Endothelial cell of umbilical vein (primary cell): ENCODE data around the gene TSPAN4. TPM values are rescaled to one million over a fixed set of nuclear protein-coding genes. Genes with fewer than 3 reads are reported as not detected.

Source experiments
- BruUV-seq: library from RNA; stranded (reverse); fragments of 400-500 nt; replicated peaks from 2 replicates; lab custom pipeline; 2021; lab: Mats Ljungman, UMichigan
- CTCF ChIA-PET: fragments of 300-600, 350-600 bp; sonication (Branson Sonifier 250); formaldehyde crosslinking; loops from one replicate; lab custom pipeline; 2021; ENCODE audit warnings: antibody characterized with exemption, inconsistent platforms; lab: Charles Lee
- POLR2A ChIA-PET: fragments of 300-600, 350-600 bp; sonication (Branson Sonifier 250); formaldehyde crosslinking; loops from one replicate; lab custom pipeline; 2021; ENCODE audit warnings: antibody characterized with exemption, inconsistent platforms; lab: Charles Lee
- DNase-seq: peaks from one replicate; pipeline ENCODE4 v3.0.0-alpha.2; 2011; ENCODE audit warnings: low read depth, low spot score
- FAIRE-seq: peaks from 2 replicates; lab custom pipeline; 2011; peaks lifted over from hg19 to GRCh38; lab: Jason Lieb, UNC
- H2AFZ ChIP-seq: 2 replicates; pipeline ENCODE4 v1.6.0; 2012; ENCODE audit warnings: low read depth, low read length, control low read depth, inconsistent platforms
- H3K27ac ChIP-seq: 2 replicates; pipeline ENCODE4 v1.5.1; 2011; ENCODE audit warnings: low read depth, mild to moderate bottlenecking, control low read depth, low read length, moderate library complexity; ENCODE audit not compliant: insufficient read depth
- H3K27me3 ChIP-seq, 2 experiments: 2 replicates each; pipeline versions ENCODE4 v1.6.0 to v1.6.1; 2011; ENCODE audit warnings: low read length in 2 of 2, mixed read lengths in 1 of 2; ENCODE audit not compliant: control insufficient read depth in 2 of 2, insufficient read depth in 2 of 2
- H3K36me3 ChIP-seq, 2 experiments: 2 replicates in 1 of 2; 3 replicates in 1 of 2; pipeline ENCODE4 v1.5.1; 2011; ENCODE audit warnings: low read length in 2 of 2, mild to moderate bottlenecking in 1 of 2, moderate library complexity in 1 of 2; ENCODE audit not compliant: control insufficient read depth in 2 of 2, insufficient read depth in 2 of 2; ENCODE audit errors: extremely low read depth in 1 of 2
- H3K4me1 ChIP-seq: 3 replicates; pipeline ENCODE4 v1.5.1; 2011; ENCODE audit warnings: mild to moderate bottlenecking, low read length; ENCODE audit not compliant: control insufficient read depth, insufficient read depth; ENCODE audit errors: extremely low read depth
- H3K4me2 ChIP-seq: 2 replicates; pipeline ENCODE4 v1.6.1; 2011; ENCODE audit warnings: low read length, control low read depth, mixed read lengths; ENCODE audit not compliant: insufficient read depth
- H3K4me3 ChIP-seq, 3 experiments: fragments of 200-600 bp in 1 of 3; sonication (generic), shearing (Covaris generic) in 1 of 3; replicated peaks in 1 of 3; 2 replicates each; pipeline ENCODE4 v1.5.1; 2011 to 2016; ENCODE audit warnings: control low read depth in 3 of 3, low read length in 3 of 3, mild to moderate bottlenecking in 2 of 3, inconsistent platforms in 1 of 3, low read depth in 1 of 3, moderate library complexity in 1 of 3; ENCODE audit not compliant: insufficient read depth in 1 of 3
- H3K79me2 ChIP-seq: 2 replicates; pipeline ENCODE4 v1.6.0; 2012; ENCODE audit warnings: low read length, inconsistent platforms; ENCODE audit not compliant: control insufficient read depth, insufficient read depth
- H3K9ac ChIP-seq: replicated peaks from 2 replicates; pipeline ENCODE3; 2011; ENCODE audit warnings: low read length, control low read depth; ENCODE audit not compliant: insufficient read depth; ENCODE audit errors: extremely low read depth
- H3K9me1 ChIP-seq: replicated peaks from 3 replicates; pipeline ENCODE4 v1.6.0; 2011; ENCODE audit warnings: mild to moderate bottlenecking, low read length; ENCODE audit not compliant: control insufficient read depth, insufficient read depth; ENCODE audit errors: extremely low read depth
- H3K9me3 ChIP-seq: replicated peaks from 2 replicates; pipeline ENCODE4 v1.5.1; 2012; ENCODE audit warnings: low read length, inconsistent platforms; ENCODE audit not compliant: control insufficient read depth, insufficient read depth
- H4K20me1 ChIP-seq: replicated peaks from 2 replicates; pipeline ENCODE3; 2011; ENCODE audit warnings: mild to moderate bottlenecking, low read length; ENCODE audit not compliant: control insufficient read depth, insufficient read depth; ENCODE audit errors: extremely low read depth
- EZH2 ChIP-seq: IDR thresholded peaks from 2 replicates; pipeline ENCODE4 v1.6.1; 2012; ENCODE audit warnings: borderline replicate concordance, low read depth, mild to moderate bottlenecking, moderate library complexity, low read length, inconsistent platforms; ENCODE audit not compliant: severe bottlenecking
- FOS ChIP-seq: IDR thresholded peaks from 2 replicates; pipeline ENCODE4 v1.6.1; 2011; ENCODE audit warnings: mild to moderate bottlenecking, low read length, moderate library complexity, borderline replicate concordance; ENCODE audit not compliant: insufficient read depth
- GATA2 ChIP-seq: IDR thresholded peaks from 2 replicates; pipeline ENCODE4 v1.7.0; 2011; ENCODE audit warnings: low read depth, mild to moderate bottlenecking, moderate library complexity, mixed read lengths, low read length; ENCODE audit not compliant: insufficient read length, insufficient read depth
- JUN ChIP-seq: IDR thresholded peaks from 2 replicates; pipeline ENCODE4 v1.6.1; 2011; ENCODE audit warnings: borderline replicate concordance, low read depth; ENCODE audit not compliant: insufficient read length, insufficient read depth
- MYC ChIP-seq: IDR thresholded peaks from one replicate; pipeline ENCODE4 v1.6.1; 2011; ENCODE audit warnings: mild to moderate bottlenecking, low read depth, low read length
- POLR2A ChIP-seq: IDR thresholded peaks from 2 replicates; pipeline ENCODE4 v1.6.1; 2012; ENCODE audit warnings: low read depth, mild to moderate bottlenecking, control low read depth, low read length
- POLR2AphosphoS5 ChIP-seq: IDR thresholded peaks from 2 replicates; pipeline ENCODE4 v1.6.1; 2012; ENCODE audit warnings: low read depth, mild to moderate bottlenecking, control low read depth, low read length, moderate library complexity; ENCODE audit not compliant: insufficient read depth
- dilution Hi-C: fragments of 300-500 bp; cut with MboI; formaldehyde crosslinking; loops from one replicate; pipeline ENCODE4 v1.15.0; 2019; ENCODE audit warnings: low sequenced_read_pairs; ENCODE audit not compliant: extremely low pct_ligation_motif_present
- intact Hi-C: fragments of 100-400 bp; cut with micrococcal nuclease; formaldehyde crosslinking; loops from one replicate; pipeline ENCODE4 v1.10.0; 2022
- polyA plus RNA-seq, 4 experiments: library from polyadenylated mRNA; depleted of rRNA in 3 of 4; stranded (reverse) in 3 of 4; unstranded in 1 of 4; fragments of >200 nt; gene quantifications; 2 replicates each; pipeline versions ENCODE4 v1.2.1 to v1.2.3, GENCODE V29; 2011 to 2012; ENCODE audit warnings: missing spikeins in 1 of 4
- total RNA-seq: library from RNA; stranded (reverse); gene quantifications from 2 replicates; pipeline ENCODE4 v1.2.3, GENCODE V29; 2021
- TF ChIP-seq, protein P1 (sequence below), 2 donors: IDR thresholded peaks; 1 replicate in 1 of 2; 2 replicates in 1 of 2; pipeline ENCODE4 v1.5.1; 2011; ENCODE audit warnings: low read length in 2 of 2, mild to moderate bottlenecking in 2 of 2, moderate library complexity in 2 of 2, control low read depth in 1 of 2, inconsistent platforms in 1 of 2, low read depth in 1 of 2; ENCODE audit not compliant: insufficient read depth in 1 of 2; ENCODE audit errors: extremely low read depth in 1 of 2
- TF ChIP-seq, protein P2 (sequence below): IDR thresholded peaks from 2 replicates; pipeline ENCODE4 v1.6.1; 2011; ENCODE audit not compliant: insufficient read depth, insufficient read length

Gene TSPAN4
- total and polyA plus RNA-seq, 2 donors (not counting 3 experiments of a cell fraction or from before 2014, with no cell fraction given), result 114 to 199 TPM

GRCh38 chr11:833849-834311 lies 8.8 kb upstream of the TSPAN4 start:
- peak overlapping the region; percentile 50 to 70 (median 67) for H3K4me3 ChIP-seq
- peak; percentile 69 for FAIRE-seq
- H3K27me3 ChIP-seq, result no peaks in the 10 kb centered on the region
- intact Hi-C loops, result loop anchor here (2.0 kb wide), 1 partner anchor 15 kb away; the partner anchor contains the start of gene PNPLA2
- peak; percentile 38 for DNase-seq
- dilution Hi-C loops, result no loop called here
- POLR2A ChIA-PET, result interaction anchor here (0.8 to 3.3 kb wide), 4 partner anchors 10 to 37 kb away, joined by 3 to 25 read pairs (median 10); partner anchors contain the start of genes PNPLA2, POLR2L and TSPAN4
- peak overlapping the region; percentile 85 for H3K9ac ChIP-seq
- peaks cover 44% of the 10 kb centered on the region for H3K4me1 ChIP-seq
- H3K27ac ChIP-seq, result peak overlapping the region; percentile 79
- CTCF ChIA-PET, result interaction anchor here (1.3 to 2.9 kb wide), 4 partner anchors 10 to 29 kb away, joined by 3 to 19 read pairs (median 8); partner anchors contain the start of genes PIDD1, PNPLA2 and TSPAN4
- peaks cover 39% of the 10 kb centered on the region for H3K79me2 ChIP-seq
- peak overlapping the region; percentile 75 for H3K4me2 ChIP-seq
- no peaks in the 10 kb centered on the region for H4K20me1 ChIP-seq
- BruUV-seq, result TSS peak; percentile 11
- TF ChIP-seq, protein P1, sequence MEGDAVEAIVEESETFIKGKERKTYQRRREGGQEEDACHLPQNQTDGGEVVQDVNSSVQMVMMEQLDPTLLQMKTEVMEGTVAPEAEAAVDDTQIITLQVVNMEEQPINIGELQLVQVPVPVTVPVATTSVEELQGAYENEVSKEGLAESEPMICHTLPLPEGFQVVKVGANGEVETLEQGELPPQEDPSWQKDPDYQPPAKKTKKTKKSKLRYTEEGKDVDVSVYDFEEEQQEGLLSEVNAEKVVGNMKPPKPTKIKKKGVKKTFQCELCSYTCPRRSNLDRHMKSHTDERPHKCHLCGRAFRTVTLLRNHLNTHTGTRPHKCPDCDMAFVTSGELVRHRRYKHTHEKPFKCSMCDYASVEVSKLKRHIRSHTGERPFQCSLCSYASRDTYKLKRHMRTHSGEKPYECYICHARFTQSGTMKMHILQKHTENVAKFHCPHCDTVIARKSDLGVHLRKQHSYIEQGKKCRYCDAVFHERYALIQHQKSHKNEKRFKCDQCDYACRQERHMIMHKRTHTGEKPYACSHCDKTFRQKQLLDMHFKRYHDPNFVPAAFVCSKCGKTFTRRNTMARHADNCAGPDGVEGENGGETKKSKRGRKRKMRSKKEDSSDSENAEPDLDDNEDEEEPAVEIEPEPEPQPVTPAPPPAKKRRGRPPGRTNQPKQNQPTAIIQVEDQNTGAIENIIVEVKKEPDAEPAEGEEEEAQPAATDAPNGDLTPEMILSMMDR (IDR thresholded peaks at IDR 0.05; ENCODE audit: extremely low read depth in 1 of 2, insufficient read depth in 1 of 2, low read depth in 1 of 2, low read length in 2 of 2), result no peak
- TF ChIP-seq JUN (no peak), FOS (no peak), MYC (no peak), POLR2A (no peak), POLR2AphosphoS5 (no peak), GATA2 (no peak), EZH2 (no peak)
- TF ChIP-seq, protein P2, sequence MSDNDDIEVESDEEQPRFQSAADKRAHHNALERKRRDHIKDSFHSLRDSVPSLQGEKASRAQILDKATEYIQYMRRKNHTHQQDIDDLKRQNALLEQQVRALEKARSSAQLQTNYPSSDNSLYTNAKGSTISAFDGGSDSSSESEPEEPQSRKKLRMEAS, result no peak
- peaks cover 16 to 27% of the 10 kb centered on the region in 2 experiments for H3K36me3 ChIP-seq
- no peak overlapping the region for H2AFZ ChIP-seq
- no peaks in the 10 kb centered on the region for H3K9me3 ChIP-seq
- no peaks in the 10 kb centered on the region for H3K9me1 ChIP-seq
